Measurements from ENCODE around the gene CNOT4.

The CNOT4 gene

DNA sequence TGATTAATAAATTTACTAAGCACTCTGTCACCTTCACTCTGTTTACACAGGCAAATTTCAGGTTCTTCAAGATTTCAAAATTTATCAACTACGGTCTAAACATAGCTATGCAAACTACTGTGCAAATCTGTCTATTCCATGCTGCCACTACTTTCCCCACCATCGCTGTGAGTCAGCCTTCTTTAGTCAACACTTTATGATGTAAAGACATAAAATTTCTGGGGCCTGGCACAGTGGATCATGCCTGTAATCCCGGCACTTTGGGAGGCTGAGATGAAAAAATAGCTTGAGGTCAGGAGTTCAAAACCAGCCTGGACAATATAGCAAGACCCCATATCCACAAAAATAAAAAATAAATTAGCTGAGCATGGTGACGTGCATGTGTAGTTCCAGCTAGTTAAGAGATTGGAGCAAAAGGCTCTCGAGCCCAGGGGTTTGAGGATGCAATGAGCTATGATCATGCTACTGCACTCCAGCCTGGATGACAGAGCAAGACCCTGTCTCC, 42.6 kb downstream of the CNOT4 start:
- TF ChIP-seq, protein P1, sequence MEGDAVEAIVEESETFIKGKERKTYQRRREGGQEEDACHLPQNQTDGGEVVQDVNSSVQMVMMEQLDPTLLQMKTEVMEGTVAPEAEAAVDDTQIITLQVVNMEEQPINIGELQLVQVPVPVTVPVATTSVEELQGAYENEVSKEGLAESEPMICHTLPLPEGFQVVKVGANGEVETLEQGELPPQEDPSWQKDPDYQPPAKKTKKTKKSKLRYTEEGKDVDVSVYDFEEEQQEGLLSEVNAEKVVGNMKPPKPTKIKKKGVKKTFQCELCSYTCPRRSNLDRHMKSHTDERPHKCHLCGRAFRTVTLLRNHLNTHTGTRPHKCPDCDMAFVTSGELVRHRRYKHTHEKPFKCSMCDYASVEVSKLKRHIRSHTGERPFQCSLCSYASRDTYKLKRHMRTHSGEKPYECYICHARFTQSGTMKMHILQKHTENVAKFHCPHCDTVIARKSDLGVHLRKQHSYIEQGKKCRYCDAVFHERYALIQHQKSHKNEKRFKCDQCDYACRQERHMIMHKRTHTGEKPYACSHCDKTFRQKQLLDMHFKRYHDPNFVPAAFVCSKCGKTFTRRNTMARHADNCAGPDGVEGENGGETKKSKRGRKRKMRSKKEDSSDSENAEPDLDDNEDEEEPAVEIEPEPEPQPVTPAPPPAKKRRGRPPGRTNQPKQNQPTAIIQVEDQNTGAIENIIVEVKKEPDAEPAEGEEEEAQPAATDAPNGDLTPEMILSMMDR (IDR thresholded peaks at IDR 0.05): no peak

DNA sequence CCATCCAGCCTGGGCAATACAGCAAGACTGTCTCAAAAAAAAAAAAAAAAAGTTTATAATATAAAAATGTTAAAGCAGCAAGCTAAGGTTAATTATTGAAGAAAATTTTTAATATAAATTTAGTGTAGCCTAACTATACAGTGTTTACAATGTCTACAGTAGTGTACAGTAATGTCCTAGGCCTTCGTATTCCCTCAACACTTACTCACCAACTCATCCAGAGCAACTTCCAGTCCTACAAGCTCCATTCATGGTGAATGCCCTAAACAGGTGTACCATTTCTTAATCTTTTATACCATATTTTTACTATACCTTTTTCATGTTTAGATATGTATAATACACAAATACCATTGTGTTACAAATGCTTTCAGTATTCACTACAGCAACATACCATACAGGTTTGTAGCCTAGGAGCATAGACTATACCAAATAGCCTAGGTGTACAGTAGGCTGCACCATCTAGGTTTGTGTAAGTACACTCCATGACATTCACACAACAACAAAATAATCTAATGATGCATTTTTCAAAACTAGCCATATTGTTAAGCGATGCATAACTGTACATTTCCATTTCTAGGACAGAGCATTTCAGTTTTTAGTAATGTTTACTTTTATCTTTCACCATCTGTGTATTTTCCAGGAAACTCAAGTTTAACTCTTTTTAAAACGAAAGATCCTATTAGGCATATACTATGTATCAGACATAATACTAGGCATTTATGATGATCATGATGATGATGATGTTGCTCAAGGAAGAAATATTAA, 43.3 kb downstream of the CNOT4 start:
- TF ChIP-seq, protein P1 (IDR thresholded peaks at IDR 0.05): no peak

DNA sequence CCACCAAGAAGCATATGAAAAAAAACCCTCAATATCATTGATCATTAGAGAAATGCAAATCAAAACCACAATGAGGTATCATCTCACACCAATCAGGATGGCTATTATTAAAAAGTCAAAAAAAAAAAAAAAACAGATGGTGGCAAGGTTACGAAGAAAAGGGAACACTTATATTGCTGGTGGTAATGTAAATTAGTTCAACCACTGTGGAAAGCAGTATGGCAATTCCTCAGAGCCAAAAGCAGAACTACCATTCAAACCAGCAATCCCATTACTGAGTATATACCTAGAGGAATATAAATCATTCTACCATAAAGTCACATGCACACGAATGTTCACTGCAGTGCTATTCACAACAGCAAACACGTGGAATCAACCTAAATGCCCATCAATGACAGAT, 46.0 kb downstream of the CNOT4 start:
- TF ChIP-seq, protein P1 (IDR thresholded peaks at IDR 0.05): no peak

DNA sequence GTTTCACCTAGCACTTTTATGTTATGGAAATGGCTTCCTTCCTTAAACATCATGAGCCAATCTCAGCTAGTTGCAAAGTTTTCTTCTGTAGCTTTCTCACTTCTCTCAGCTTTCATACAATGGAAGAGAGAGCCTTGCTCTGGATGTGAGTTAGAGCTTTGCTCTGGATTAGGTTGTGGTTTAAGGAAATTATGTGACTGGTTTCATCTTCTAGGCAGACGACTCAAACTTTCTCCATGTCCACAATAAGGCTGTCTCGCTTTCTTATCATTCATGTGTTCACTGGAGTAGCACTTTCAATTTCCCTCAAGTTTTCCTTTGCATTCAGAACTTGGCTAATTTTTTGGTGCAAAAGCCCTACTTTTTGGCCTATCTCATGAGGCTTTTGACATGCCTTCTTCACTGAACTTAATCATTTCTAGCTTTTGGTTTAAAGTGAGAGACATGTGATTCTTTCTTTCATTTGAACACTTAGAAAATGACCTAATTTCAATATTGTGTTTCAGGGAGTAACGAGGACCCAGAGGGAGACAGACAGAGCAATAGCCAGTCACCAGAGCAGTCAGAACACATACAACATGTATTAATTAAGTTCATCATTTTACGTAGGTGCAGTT, 49.8 kb downstream of the CNOT4 start:
- TF ChIP-seq, protein P1 (IDR thresholded peaks at IDR 0.05): no peak

DNA sequence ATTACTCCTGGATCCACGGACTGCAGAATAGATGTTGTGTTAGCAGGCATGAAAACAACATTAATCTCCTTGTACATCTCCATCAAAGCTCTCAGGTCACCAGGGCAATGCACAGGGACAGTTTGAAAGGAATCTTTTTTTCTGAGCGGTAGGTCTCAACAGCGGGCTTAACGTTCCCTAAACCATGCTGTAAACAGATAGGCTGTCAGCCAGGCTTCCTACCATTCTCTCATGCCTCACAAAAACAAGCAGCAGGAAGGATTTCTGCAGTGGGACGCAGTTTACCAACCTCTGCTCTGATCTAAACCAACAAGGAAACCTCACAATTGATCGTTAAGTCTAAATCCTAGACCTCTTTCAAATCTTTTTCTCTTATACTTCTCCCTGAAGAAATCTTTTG, 50.8 kb downstream of the CNOT4 start:
- TF ChIP-seq, protein P1 (IDR thresholded peaks at IDR 0.05): no peak

DNA sequence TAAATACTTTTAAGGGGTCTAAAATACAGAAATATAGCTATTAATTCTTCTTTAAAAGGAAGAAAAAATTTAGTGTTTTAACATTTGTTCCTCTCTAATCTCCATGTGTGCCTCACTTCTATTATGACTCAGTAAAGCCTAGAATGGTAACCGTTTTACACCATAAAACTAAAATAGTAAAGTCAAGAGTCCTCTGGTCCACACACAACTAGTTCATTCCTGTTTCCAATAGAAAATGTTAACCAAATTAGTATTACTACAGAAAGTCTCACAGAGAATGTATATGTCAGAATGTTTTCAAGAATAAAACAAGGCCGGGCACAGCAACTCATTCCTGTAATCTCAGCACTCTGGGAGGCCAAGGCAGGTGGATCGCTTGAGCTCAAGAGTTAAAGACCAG, 55.8 kb downstream of the CNOT4 start:
- TF ChIP-seq, protein P1 (IDR thresholded peaks at IDR 0.05): no peak

DNA sequence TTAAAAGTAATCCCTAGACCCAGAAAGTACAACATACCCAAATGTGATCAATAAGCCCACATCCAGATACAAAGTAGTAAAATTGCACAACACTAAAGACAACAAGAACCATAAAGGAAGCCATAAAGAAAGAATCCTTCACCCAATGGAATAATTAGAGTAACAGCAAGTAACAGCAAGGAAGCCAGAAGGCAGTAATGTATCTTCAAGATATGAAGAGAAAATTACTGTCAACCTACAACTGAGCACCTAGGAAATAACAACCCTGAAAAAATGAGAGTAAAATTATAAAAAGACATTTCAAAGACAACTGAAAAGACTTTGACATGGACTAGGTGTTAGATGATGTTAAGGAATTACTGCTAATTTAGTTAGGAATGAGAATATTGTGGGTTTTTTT, 60.5 kb downstream of the CNOT4 start:
- TF ChIP-seq, protein P1 (IDR thresholded peaks at IDR 0.05): no peak

Data from LNCAP (cell line).